IPS-NIHi11 (cell line): ENCODE measurements around the gene ARMC9.
"Not testable (repeated sequence)": the region's sequence is repeated elsewhere in the genome, so short reads cannot be mapped to it uniquely, and the experiment has no call there.

Experiments used
- DNase-seq: peaks from one replicate; pipeline ENCODE4 v3.0.0; 2012; ENCODE audit warnings: mixed read lengths, low spot score

ARMC9 gene

GRCh38 chr2:231183851-231184250 lies 14.6 kb upstream of the ARMC9 start:
- DNase-seq = no peak

DNA sequence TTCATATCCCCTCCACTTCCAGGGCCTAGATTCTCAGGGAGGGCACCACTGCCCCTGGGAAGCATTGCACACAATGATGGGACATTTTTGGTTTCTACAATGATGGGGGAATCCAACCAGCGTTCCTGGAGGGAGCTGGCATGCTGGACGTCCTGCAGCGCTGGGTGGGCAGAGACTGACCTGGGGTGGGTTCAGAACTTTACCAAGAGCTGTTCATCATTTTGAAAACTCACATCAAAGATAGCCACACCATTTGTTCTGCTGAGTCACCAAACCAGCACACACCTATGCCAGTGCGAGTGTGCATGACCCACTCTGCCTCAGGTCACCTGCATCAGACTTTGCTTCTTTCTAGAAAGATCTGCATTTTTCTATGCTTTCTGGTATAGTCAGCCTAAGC lies 14.1 kb upstream of the ARMC9 start:
- DNase-seq = no peak

GRCh38 chr2:231185050-231185725 lies 13.2 kb upstream of the ARMC9 start:
- no peak for DNase-seq

DNA sequence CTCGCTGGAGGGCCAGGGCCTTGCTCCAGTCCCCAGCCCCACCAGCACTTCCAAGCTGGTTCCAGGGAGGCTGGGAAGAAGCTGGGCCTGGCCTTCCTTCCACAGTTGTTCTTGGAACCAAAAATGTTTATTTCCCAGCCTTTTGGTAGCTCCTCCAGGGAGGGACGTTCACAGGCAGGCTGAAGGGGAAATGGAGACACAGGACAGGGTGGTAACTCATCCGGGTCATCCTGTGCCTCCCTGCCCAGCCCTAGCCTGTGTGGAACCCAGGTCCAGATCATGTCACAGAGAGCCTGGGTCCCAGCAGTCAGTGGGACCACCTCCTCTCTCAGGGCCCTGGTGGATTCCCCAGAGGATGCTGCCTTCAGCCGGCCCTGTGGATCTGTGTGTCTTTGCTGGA lies 12.5 kb upstream of the ARMC9 start:
- no peak for DNase-seq

- DNase-seq = no peak
Measured at GRCh38 chr2:231186325-231186724, 12.1 kb upstream of the ARMC9 start.

DNA sequence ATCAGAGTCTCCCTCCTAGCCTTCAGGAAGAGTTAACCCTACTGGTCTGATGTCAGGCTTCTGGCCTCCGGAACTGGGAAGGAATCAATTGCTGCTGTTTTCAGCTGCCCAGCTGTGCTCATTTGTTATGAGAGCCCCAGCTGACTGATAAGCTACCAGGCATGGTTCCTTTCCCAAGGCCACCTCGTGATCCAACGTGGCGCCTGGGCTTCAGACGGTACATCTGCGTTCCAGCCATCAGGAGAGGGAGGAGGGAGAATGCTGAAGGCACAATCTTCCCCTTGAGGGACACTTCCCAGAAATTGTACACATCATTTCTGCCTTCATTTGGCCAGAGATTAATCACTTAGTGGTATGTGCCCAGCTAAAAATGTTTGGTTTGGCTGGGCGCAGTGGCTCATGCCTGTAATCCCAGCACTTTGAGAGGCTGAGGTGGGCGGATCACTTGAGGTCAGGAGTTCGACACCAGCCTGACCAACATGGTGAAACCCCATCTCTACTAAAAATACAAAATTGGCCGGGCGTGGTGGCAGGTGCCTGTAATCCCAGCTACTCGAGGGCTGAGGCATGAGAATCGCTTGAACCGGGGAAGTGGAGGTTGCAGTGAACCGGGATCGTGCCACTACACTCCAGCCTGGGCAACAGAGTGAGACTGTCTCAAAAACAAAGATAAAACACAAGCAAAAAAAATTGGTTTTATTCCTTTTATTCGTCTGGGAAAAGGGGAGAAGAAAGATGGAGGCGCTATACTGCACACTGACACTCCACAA lies 10.5 kb upstream of the ARMC9 start:
- DNase-seq = no peak

DNA sequence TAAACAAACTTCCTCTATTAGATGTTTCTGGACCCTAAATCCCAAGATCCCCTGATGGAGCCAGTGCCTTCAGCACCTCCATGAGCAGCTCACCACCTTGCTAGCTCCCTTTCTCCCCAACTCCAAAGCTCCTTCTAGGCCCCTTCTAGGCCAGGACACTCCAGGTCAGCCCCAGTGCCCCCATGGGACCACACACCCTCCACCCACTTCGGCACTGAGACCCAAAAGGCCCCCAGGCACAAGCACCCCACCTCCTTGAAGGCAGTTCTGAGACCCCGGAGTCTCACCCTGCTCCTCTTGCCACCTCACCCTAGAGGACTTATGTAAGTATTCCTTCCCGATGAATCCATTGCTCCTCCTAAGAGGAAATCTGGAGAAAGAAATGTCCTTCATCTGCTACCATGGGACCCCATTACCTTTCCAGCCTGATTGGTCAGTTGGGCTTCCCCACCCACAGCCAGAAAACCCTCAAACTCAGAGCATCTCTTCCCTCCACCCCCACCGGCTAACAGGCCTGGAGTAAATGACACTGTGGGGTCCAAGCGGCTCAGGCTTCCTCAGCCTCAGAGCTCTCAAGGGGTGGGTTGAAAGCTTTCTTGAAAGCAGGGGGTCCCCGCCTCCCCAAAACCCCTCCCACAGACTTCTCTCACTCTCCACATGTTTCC lies 9.8 kb upstream of the ARMC9 start:
- DNase-seq = no peak

DNA sequence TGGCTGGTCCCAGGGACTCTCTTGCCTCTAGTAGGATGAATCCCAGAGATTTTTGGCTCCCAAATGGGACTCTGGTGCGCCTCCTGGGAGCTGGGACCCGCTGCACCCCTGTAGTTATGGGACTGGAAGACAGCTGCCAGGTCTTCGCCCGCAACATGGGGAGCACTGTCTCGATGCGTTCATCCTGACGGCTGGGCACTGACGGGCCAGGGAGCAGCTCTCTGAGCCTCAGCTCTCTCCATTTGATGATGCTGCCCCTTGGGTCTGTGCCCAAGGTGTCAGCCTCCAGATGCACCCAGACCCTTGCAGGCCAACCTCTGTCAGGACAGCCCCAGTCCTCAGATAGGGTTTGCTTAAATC lies 9.3 kb upstream of the ARMC9 start:
- DNase-seq = no peak

GRCh38 chr2:231189571-231190495 lies 8.6 kb upstream of the ARMC9 start:
- peak; percentile 33 for DNase-seq

DNA sequence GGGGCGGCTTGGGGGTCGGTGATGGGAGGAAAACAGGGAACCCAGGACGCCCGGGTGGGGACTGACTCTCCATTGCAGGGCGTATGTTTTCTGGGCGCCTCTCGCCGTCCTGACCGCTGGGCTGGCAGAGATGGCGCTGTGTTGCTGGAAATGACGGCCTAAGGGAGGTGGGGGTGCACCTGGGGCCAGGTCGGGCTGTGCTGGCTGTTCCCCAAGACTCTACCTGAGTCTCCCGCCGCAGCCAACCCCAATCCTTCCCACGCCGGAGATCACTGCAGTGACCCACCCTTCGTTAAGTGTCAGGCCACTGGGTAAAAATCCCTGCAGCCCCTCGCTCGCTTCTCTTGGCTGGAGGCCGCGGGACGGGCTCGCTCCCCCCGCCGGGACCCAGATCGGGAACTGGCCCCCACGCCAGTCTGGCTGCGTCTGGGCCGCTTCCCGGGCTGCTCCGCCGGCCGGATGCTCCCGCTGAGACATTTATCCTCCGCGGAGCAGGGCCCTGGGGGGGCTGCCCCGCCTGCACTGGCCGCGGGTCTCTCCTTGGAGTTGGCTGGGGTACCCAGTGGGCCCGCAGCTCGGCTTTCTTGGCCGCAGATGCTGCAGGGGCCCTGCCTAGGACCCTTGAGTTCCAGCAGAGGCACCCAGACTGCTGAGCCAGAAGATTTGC lies 7.8 kb upstream of the ARMC9 start:
- peak; percentile 74 for DNase-seq

DNA sequence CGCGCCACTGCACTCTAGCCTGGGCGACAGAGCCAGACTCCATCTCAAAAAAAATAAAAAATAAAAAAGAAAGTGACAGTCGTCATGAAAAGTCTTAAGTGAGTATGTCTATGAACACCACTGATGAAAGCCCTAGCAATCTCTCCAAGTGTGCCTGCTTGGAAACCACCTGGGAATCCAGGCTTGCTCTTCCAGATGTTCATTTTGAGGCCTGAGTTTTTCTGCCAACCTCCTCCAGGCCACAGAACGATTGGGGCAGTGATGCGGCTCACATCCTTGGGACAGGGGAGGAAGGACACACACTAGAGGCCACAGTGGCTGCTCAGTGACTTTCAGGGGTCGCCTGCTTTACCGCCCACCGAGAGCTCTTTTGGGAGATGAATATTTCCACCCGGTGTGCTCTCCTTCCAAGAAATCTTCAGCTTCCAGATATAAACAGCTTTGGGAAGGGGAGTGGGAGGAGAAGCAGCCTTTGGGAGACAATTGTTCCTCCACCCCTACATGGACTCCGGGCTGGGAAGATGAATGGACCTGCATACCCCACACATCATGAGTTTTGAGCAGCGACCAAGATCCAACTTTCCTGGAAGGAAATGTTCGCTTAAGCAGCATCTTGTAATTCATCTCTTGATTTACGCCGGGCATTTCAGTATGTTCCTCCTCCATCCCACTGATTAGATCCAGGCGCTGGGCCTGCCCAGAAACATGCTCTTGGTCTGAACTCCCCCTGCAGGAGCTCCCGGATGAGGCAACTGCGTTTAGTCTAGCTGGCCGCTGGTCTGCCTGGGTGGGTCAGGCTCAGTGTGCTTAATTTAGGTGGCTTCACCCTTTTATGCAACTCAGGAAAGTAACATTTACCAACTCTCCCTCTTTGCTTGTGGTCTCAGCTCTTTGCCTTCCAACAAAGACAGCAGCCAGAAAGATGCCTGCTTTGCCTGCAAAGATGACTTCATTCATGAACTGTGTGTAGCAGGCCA lies 6.2 kb upstream of the ARMC9 start:
- DNase-seq = peak; percentile 67

GRCh38 chr2:231193216-231193615 lies 5.2 kb upstream of the ARMC9 start:
- no peak for DNase-seq

DNA sequence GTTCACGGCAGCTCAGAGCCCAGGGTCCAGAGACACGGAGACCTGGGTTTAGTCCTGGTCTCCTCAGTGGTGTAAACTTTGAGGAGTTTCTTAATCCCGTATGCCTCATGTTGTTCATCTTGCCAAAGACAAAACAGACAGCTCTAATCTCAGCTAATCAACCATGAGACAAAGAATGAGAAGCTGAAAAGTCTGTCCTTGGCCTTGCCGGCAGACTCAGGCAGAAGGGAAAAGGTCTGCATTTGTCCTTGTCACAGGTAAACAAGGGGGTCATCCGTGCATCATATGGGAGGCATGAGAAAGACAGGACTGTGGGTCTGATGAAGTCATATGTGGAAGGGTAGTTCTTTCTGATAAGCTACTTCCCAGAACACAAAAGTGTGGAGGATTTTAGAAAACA lies 1.8 kb upstream of the ARMC9 start:
- DNase-seq = no peak

GRCh38 chr2:231197196-231197595 lies 1.2 kb upstream of the ARMC9 start:
- DNase-seq = not testable (repeated sequence)

DNA sequence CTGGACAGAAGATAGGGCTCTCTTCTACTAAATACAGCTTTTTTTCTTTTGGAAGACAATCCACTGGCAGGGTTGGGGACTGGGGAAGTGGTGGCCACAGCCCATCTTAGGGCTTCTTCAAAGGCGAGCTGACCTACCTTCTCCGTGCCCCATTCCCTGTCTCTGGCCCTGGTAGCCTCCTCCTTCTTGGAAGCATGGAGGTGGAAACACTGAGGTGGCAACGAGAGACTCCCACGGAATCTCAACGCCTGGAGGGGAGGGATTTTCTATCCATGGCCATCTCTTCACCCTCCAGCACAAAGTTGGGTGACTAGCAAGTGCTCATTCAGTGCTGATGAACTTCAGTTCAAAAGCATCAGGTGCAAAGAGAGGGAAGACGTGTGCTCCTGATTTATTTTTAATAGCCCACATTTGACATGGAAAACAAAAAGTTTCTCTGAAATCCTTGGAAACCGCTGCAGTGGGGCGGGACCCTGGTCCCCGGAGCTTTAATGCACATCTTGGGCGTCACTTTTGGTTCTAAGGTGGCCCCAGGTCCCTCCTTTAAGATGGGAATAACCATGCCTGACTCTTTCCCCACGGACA lies 633 bp upstream of the ARMC9 start:
- no peak for DNase-seq

DNA sequence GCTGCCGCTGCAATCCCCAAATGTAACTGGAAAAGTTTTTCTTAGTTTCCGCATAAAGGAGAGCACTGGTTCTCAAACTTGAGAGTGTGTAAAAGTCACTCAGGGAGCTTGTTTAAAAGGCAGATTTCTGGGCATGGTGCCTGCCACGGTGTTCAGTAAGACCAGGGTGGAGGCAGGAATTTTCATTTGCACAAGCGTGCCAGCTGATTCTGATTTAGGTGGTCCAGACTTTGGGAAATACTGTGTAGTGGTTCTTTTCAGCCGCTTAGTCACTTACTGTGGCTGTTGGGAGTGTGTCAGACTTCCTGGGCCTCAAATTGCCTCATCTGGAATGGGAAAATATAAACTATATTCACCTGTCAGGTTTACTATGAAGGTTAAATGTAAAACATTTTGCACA lies 788 bp downstream of the ARMC9 start:
- DNase-seq = no peak

GRCh38 chr2:231200805-231201474 lies 2.5 kb downstream of the ARMC9 start:
- DNase-seq = no peak

- DNase-seq = no peak
Measured at GRCh38 chr2:231201475-231201814, 3.0 kb downstream of the ARMC9 start.

GRCh38 chr2:231203087-231203486 lies 4.7 kb downstream of the ARMC9 start:
- no peak for DNase-seq

DNA sequence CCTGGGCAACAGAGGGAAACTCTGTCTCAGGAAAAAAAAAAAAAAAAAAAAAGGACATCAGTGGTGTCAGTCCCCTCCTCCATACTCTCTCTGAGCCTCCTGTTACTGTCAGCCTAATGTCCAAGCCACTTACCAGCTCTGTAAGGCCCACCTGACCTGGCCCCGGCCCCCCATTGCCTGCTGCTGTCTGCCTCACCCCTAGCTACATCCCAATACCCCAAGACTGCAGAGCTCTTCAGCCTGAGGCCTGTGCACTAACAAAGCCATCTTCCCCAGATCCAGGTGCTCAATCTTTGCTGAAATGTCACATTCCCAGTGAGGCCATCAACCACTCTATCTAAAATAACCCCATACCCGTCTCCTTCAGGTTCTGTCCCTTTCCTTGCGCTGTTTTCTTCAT lies 5.7 kb downstream of the ARMC9 start:
- no peak for DNase-seq
